AG09319 (cell line): Measurements from ENCODE around the gene COPE.

Experiments used
- DNase-seq: peaks from one replicate; pipeline ENCODE4 v3.0.0-alpha.2; 2010; ENCODE audit warnings: low read depth; ENCODE audit errors: extremely low read depth
- TF ChIP-seq, protein P1 (sequence below): IDR thresholded peaks from 2 replicates; pipeline ENCODE4 v1.5.1; 2011; ENCODE audit warnings: low read depth, mild to moderate bottlenecking, inconsistent platforms, low read length, moderate library complexity

COPE gene

DNA sequence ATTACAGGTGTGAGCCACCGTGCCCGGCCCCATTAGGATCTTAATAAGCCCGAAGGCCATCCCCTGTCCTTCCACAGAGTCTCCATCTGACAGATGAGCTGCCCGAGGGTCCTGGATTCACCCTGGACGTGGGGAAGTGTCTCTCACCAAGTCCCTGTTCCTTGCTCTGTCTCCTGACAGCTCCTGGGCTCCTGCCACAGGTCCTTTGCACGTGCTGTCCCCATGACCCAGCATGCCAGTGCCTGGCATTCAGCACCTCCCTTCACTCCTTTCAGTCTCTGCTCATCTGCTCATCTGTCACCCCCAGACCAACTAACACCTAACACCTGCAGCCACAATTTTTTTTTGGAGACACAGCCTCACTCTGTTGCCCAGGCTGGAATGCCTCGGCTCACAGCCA lies 37.7 kb downstream of the COPE start:
- no peak for DNase-seq
- TF ChIP-seq, protein P1, sequence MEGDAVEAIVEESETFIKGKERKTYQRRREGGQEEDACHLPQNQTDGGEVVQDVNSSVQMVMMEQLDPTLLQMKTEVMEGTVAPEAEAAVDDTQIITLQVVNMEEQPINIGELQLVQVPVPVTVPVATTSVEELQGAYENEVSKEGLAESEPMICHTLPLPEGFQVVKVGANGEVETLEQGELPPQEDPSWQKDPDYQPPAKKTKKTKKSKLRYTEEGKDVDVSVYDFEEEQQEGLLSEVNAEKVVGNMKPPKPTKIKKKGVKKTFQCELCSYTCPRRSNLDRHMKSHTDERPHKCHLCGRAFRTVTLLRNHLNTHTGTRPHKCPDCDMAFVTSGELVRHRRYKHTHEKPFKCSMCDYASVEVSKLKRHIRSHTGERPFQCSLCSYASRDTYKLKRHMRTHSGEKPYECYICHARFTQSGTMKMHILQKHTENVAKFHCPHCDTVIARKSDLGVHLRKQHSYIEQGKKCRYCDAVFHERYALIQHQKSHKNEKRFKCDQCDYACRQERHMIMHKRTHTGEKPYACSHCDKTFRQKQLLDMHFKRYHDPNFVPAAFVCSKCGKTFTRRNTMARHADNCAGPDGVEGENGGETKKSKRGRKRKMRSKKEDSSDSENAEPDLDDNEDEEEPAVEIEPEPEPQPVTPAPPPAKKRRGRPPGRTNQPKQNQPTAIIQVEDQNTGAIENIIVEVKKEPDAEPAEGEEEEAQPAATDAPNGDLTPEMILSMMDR = no peak

DNA sequence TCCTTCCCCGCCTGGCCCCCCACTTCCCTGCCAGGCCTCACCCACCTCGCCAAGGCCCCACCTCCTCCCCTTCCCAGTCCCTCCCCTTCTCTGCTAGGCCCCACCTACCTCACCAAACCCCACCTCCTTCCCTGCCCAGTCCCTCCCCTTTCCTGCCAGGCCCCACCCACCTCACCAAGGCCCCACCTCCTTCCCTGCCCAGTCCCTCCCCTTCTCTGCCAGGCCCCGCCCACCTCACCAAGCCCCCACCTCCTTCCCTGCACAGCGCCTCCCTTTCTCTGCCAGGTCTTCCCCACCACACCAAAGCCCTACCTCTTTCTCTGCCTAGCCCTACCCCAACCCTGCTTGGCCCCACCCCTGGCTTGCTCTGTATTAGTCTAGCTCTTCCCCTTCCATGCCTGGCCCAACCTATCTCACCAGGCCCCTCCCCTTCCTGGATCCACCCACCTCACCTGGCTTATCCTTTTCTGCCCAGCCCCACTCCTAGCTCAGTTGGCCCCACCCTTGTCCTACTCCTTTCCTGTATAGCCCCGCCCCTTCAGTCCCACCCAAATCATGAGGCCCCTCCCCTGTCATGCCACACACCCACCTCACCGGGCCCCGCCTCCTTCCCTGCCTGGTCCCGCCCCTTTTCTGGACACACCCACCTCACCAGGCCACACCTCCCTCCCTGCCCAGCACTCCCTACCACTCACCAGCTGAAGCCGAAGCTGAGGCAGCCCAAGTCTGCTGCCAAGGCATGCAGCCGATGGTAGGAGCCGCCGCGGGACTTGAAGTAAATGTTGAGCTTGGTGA lies 39.4 kb downstream of the COPE start:
- TF ChIP-seq, protein P1 = no peak
- DNase-seq = no peak

DNA sequence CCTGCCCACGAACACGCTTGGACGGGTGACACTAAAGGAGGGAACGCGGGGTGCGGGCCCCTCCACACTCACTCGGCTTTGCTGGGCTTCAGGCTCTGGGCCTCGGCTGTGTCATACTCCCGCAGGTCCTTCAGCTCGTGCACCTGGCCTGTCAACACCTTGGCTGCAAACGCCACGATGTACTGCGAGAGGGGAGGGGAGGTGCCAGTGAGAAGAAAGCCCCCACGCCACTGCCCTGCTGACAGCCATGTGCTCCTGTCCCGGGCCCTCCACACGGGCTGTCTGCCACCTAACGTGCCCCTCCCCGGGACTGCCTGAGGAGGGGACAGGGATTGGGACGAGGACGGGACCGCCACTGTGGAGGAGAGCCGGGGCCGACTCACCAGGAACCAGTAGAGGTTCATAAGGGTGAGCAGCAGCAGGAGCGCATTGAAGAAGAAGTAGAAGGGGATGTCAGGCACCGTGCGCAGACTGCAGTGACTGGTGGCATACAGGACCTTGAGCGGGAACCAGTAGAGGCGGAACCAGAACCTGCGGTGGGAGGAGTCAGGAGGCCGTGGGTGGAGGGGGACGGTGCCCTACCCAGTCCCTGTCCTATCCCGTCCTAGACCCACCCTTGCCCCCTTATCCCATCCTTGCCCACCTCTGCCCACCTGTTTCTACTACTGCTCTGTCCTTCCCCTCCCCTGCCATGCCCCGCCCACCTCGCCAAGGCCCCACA lies 40.2 kb downstream of the COPE start:
- DNase-seq = no peak
- TF ChIP-seq, protein P1 = no peak

DNA sequence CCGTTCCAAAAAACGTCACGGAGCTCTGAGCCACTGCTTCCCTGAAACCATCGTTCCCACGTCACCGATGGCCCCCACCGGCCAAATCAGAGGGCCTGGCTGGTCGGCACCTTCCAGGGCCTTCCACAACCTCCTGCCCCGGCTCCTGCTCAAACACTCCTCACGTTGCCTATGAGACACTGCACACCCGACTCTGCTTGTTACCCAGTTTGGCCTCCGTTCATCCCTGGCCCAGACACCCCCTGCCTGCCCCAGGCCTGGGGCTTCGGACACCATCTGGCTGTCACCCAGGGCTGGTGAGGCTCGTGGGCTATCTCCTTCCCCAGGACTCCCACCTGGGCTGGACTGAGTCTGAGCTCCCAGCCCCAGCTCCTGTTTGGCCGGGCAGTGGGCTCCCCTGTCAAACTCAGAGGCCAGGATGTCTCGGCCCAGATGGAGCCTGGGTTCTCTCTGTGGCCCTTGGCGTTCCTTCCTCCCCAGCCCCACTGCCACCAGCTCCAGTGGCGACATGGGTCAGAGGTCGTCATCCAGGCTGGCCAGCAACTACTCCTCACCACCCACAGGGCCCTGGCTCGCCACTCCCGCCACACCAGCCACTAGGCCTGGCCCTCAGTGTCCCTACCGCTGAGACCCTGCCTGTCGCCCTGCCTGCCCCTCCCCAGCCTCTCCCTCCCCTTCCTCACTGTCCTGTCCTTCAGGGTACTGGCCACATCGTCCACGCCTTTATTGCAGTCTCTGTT lies 41.0 kb downstream of the COPE start:
- DNase-seq = no peak

DNA sequence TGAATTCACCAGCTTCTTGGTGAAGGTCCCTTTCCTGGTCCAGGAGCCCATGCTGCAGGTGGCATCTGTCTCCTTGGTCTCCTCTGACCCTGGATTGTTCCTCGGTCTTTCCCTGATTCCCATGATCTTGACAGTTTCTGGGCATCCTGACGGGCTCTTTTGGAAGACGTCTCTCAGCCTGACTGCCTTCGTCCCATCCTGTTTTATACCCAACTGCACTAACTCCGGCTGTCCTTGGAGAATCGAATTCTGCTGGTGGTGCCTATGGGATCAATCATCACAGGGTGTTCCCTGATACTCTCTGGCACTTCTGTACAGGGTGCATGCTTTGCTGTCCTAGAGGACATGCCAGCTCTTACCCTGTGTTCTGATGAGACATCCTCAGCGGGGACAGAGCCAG lies 42.3 kb downstream of the COPE start:
- DNase-seq = no peak
- TF ChIP-seq, protein P1 = no peak

More for the DNA sequence above, 41.0 kb downstream of the COPE start:
- TF ChIP-seq, protein P1 = no peak

DNA sequence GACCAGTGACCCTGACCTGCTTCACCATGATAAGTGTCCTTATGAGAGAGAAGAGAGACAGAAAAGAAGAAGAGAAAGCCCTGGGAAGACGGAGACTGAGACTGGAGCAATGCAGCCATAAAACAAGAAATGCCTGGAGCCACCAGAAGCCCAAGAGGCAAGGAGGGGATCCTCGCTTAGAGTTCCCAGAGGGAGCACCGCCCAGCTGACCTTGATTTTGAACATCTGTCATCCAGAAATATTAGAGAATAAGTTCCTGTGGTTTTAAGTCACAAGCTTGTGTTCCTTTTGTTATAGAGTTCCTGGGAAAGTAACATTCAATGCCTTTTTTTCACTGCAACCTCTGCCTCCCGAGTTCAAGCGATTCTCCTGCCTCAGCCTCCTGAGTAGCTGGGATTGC lies 43.5 kb downstream of the COPE start:
- TF ChIP-seq, protein P1 = no peak
- no peak for DNase-seq
